KMS-11 (cell line): ENCODE measurements around the gene FKRP.
A peak's percentile ranks its signal among the peaks of the same experiment; 100 is the strongest.

Experiments
- H2AFZ ChIP-seq: fragments of 200-600 bp; sonication (generic); 2 replicates; pipeline ENCODE4 v1.6.1; 2016; ENCODE audit warnings: antibody characterized with exemption, mixed run types, low read depth
- H3K27ac ChIP-seq: fragments of 200-600 bp; sonication (generic); 2 replicates; pipeline ENCODE4 v1.6.1; 2016; ENCODE audit warnings: mild to moderate bottlenecking, mixed run types
- H3K27me3 ChIP-seq: fragments of 200-600 bp; sonication (generic); 2 replicates; pipeline ENCODE4 v1.6.1; 2017; ENCODE audit warnings: mild to moderate bottlenecking, low read depth, mixed run types, moderate library complexity; ENCODE audit not compliant: insufficient read depth
- H3K36me3 ChIP-seq: fragments of 200-600 bp; sonication (generic); 2 replicates; pipeline ENCODE4 v1.6.1; 2017; ENCODE audit warnings: mild to moderate bottlenecking, mixed run types; ENCODE audit not compliant: insufficient read depth
- H3K4me1 ChIP-seq: fragments of 200-600 bp; sonication (generic); 2 replicates; pipeline ENCODE4 v1.6.1; 2016; ENCODE audit warnings: mild to moderate bottlenecking, low read depth, mixed run types; ENCODE audit not compliant: poor library complexity, severe bottlenecking
- H3K4me2 ChIP-seq: fragments of 200-600 bp; sonication (generic); 2 replicates; pipeline ENCODE4 v1.7.0; 2016; ENCODE audit warnings: mild to moderate bottlenecking, mixed run types
- H3K4me3 ChIP-seq: fragments of 200-600 bp; sonication (generic); IDR thresholded peaks from 2 replicates; pipeline ENCODE4 v1.6.1; 2017; ENCODE audit warnings: low read depth, low read length, mixed read lengths; ENCODE audit not compliant: insufficient read depth
- H3K79me2 ChIP-seq: fragments of 200-600 bp; sonication (generic); 2 replicates; pipeline ENCODE4 v1.6.1; 2016; ENCODE audit warnings: low read depth, mixed run types; ENCODE audit not compliant: insufficient read depth
- H3K9ac ChIP-seq: fragments of 200-600 bp; sonication (generic); 2 replicates; pipeline ENCODE4 v1.6.1; 2016; ENCODE audit warnings: mild to moderate bottlenecking, mixed run types
- H4K20me1 ChIP-seq: fragments of 200-600 bp; sonication (generic); 2 replicates; pipeline ENCODE4 v1.6.1; 2016; ENCODE audit warnings: mild to moderate bottlenecking, mixed run types; ENCODE audit not compliant: insufficient read depth
- TF ChIP-seq, protein P1 (sequence below): fragments of 200-600 bp; sonication (generic); conservative IDR thresholded peaks from 2 replicates; pipeline ENCODE4 v1.6.1; 2017; ENCODE audit warnings: low read depth, mild to moderate bottlenecking, antibody characterized with exemption, low read length, moderate library complexity, mixed read lengths

FKRP gene

DNA sequence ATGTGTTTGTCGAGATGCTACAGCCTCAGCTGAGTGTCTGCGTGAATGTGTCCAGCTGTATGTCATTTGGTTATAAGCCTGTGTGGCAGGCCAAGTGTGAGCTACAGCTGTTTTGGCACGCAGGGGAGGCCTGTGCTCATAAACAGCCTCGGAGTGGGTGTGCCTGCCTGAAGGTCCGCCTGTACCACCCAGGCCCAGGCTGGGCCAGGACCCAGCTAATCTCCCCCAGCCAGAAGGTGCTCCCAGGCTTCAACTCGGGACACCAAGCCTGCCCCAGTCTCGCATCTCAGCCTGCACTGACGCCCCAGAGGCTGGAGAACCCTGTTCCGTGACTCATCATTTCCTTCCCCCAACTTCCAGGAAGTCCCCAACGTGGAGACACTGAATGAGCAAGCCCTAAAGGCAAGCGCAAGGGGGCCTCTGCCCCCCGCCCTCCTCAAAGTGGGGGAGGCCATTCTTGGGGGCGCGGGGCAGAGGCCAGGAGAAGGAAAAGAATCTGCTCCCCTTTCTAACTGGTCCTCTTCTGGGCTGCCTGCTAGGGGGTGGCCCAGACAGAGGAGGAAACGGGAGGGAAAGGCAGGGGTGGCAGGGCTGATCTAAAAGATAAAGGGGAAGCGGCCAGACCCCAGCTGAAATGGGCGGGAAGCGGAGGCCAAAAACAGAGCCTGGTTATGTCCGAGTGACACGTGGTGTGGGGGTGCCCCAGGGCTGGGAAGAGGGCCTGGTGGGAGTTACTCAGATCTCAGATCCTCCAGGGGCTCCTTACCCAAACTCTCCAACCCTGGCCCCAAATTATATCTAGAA, 40.6 kb downstream of the FKRP start:
- Histone ChIP-seq H3K4me2 (peak overlapping the region; percentile 86), H3K4me1 (peaks cover 32% of the 10 kb centered on the region), H3K4me3 (no peak overlapping the region), H4K20me1 (peaks cover 38% of the 10 kb centered on the region), H3K9ac (peak overlapping the region; percentile 99), H3K79me2 (peaks cover 70% of the 10 kb centered on the region), H3K36me3 (peaks cover 8% of the 10 kb centered on the region; the same call in 1 of the 2 replicates), H3K27me3 (no peaks in the 10 kb centered on the region), H2AFZ (peak overlapping the region; percentile 38; the same call in 1 of the 2 replicates), H3K27ac (peak overlapping the region; percentile 98)
- TF ChIP-seq, protein P1, sequence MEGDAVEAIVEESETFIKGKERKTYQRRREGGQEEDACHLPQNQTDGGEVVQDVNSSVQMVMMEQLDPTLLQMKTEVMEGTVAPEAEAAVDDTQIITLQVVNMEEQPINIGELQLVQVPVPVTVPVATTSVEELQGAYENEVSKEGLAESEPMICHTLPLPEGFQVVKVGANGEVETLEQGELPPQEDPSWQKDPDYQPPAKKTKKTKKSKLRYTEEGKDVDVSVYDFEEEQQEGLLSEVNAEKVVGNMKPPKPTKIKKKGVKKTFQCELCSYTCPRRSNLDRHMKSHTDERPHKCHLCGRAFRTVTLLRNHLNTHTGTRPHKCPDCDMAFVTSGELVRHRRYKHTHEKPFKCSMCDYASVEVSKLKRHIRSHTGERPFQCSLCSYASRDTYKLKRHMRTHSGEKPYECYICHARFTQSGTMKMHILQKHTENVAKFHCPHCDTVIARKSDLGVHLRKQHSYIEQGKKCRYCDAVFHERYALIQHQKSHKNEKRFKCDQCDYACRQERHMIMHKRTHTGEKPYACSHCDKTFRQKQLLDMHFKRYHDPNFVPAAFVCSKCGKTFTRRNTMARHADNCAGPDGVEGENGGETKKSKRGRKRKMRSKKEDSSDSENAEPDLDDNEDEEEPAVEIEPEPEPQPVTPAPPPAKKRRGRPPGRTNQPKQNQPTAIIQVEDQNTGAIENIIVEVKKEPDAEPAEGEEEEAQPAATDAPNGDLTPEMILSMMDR, result no peak

DNA sequence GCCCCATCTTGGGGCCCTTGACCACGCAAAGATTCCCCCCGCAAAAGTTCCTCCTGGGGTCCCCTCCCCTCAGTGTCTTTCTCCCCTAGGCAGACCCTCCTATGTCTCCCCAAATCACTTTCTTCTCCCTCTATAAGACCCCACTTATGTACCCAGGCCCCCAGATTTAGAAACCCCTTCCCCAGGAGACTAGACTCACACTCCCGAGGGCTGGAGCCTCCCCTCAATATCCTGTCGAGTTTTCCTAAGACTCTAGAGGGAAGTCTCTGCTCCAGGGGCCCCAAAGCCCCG, 41.1 kb downstream of the FKRP start:
- Histone ChIP-seq H3K4me1 (peaks cover 32% of the 10 kb centered on the region), H3K79me2 (peaks cover 65% of the 10 kb centered on the region), H3K9ac (peak overlapping the region; percentile 99), H3K4me2 (peak overlapping the region; percentile 86), H3K4me3 (no peak overlapping the region), H3K27me3 (no peaks in the 10 kb centered on the region), H3K36me3 (peaks cover 2% of the 10 kb centered on the region; the same call in 1 of the 2 replicates), H3K27ac (peak overlapping the region; percentile 98), H2AFZ (no peak overlapping the region), H4K20me1 (peaks cover 35% of the 10 kb centered on the region)
- TF ChIP-seq, protein P1, result no peak

DNA sequence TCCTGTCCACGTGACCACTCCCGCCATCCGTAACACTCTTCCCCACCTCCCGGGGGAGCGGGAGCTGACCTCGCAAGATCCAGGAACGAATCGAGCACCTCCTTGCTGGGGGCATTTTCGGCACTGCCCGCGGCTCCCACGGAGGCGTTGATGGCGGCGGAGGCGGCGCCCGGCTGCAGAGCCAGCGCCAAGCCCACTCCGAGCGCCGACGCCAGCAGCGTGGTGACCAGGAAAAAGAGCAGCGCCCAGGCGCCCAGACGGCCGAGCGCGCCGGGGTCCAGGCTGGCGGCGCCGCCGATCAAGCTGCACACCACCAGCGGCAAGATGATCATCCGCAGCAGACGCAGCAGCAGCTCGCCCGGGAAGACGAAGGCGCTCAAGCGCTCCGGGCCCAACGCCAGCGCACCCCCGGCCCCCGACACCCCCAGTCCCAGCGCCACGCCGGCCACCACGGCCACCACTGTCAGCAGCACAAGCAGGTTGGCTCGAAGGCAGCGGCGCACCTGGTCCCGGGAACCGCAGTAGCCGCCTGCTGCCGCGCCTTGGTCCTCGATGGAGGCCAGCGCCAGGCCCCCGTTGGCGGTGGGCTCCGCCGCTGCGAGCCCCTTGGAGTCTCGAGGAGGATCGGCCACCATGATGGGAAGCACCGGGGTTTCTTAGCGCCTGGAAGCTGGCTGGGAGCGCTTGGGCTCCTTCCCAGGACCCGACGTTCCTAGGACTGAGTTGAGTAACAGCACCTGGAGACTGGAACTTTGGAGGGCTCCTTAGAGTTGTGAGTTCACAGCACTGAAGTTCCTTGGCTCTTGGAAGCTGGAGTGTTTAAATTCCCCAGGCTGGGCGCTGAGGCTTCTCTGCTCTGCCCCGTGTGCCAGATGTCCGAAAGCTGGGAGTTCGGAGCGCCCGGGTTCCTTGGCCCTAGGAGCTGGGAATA, 41.7 kb downstream of the FKRP start:
- Histone ChIP-seq H3K4me1 (peaks cover 30% of the 10 kb centered on the region), H3K4me3 (no peak overlapping the region), H3K79me2 (peaks cover 59% of the 10 kb centered on the region), H4K20me1 (peaks cover 29% of the 10 kb centered on the region), H3K9ac (peak overlapping the region; percentile 99), H3K36me3 (no peaks in the 10 kb centered on the region), H3K4me2 (peak overlapping the region; percentile 86), H2AFZ (no peak overlapping the region), H3K27ac (peak overlapping the region; percentile 98), H3K27me3 (no peaks in the 10 kb centered on the region)
- TF ChIP-seq, protein P1, result no peak

DNA sequence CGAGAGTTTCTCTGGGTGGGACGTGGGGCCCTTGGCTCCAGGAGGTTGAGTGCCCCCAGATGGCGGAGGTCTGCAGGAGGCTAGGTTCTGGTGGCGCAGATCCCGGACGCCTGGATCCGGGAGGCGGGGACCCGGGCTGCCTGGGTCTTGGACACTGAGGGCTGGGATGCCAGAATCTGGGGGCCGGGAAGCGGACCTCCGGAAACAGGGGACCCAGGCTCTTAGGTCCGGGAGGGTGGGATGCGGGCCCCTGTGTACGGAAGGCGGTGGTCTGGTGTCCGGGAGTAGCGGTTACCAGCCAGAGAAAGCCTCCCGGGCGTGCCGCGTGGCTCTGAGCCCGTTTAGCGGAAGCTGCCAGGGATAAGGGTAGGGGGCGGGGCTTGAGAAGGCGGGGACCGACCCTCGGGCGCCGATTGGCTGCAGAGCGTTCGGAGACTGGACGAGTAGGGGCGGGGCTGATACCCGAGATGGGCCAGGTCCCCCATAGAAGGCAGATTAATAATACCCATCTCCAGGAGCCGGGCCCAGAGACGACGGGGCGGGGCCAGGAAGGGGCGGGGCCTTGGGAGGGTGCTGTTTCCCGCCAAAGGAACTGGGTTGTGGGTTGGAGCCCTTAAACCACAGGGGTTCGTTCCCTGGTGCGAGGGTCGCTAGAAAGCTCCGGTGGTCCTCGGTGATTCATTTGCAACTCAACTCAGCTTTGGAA, 42.6 kb downstream of the FKRP start, which contains the start of gene SLC1A5:
TSS of gene SLC1A5 (minus strand) at position 333 of the 706 bp plus-strand sequence. CDS start 629 bp downstream, outside the sequence.
- no peaks in the 10 kb centered on the region for H3K36me3 ChIP-seq
- H3K4me3 ChIP-seq, result no peak within 1 kb of the TSS
- H2AFZ ChIP-seq, result peak within 1 kb of the TSS; percentile 45; the same call in 1 of the 2 replicates
- peak within 1 kb of the TSS; percentile 98 for H3K27ac ChIP-seq
- peak within 1 kb of the TSS; percentile 86 for H3K4me2 ChIP-seq
- H3K4me1 ChIP-seq, result peaks cover 22% of the 10 kb centered on the region
- peak within 1 kb of the TSS; percentile 99 for H3K9ac ChIP-seq
- no peaks in the 10 kb centered on the region for H3K27me3 ChIP-seq
- peaks cover 26% of the 10 kb centered on the region for H4K20me1 ChIP-seq
- peaks cover 50% of the 10 kb centered on the region for H3K79me2 ChIP-seq
- TF ChIP-seq, protein P1, result no peak
